Chondrocyte (in vitro differentiated cells): Measurements from ENCODE around the gene TTC27. TPM values are rescaled to one million over a fixed set of nuclear protein-coding genes. Genes with fewer than 3 reads are reported as not detected.
"Not testable (repeated sequence)": the region's sequence is repeated elsewhere in the genome, so short reads cannot be mapped to it uniquely, and the experiment has no call there.

ENCODE experiments used
- DNase-seq: peaks from one replicate; pipeline ENCODE4 v3.0.0; 2021; ENCODE audit warnings: mixed read lengths, low spot score
- H3K27ac Mint-ChIP-seq: one replicate; pipeline ENCODE4 v1.8.0; 2021; ENCODE audit warnings: mild to moderate bottlenecking, moderate library complexity, mixed read lengths; ENCODE audit not compliant: unreplicated experiment
- H3K27me3 Mint-ChIP-seq: 2 replicates; pipeline ENCODE4 v1.8.0; 2021; ENCODE audit warnings: low read depth, mixed read lengths
- H3K36me3 Mint-ChIP-seq: 2 replicates; pipeline ENCODE4 v1.8.0; 2021; ENCODE audit warnings: low read depth, mixed read lengths
- H3K4me1 Mint-ChIP-seq: 2 replicates; pipeline ENCODE4 v1.8.0; 2021; ENCODE audit warnings: low read depth, mild to moderate bottlenecking, mixed read lengths
- H3K4me3 Mint-ChIP-seq: one replicate; pipeline ENCODE4 v1.8.0; 2021; ENCODE audit warnings: mild to moderate bottlenecking, moderate library complexity, mixed read lengths; ENCODE audit not compliant: unreplicated experiment
- H3K9me3 Mint-ChIP-seq: 2 replicates; pipeline ENCODE4 v1.8.0; 2021; ENCODE audit warnings: low read depth, mixed read lengths
- total RNA-seq: library from RNA; stranded (reverse); gene quantifications from 3 replicates; pipeline ENCODE4 v1.2.1, GENCODE V29; 2021
- TF ChIP-seq, protein P1 (sequence below): fragments of 200-600 bp; sonication (generic); IDR thresholded peaks from 2 replicates; pipeline ENCODE4 v1.5.0; 2021; ENCODE audit warnings: antibody characterized with exemption, mild to moderate bottlenecking, moderate library complexity

TTC27 gene
- total RNA-seq, 1 donor from 2014 or later: 13.5 TPM

DNA sequence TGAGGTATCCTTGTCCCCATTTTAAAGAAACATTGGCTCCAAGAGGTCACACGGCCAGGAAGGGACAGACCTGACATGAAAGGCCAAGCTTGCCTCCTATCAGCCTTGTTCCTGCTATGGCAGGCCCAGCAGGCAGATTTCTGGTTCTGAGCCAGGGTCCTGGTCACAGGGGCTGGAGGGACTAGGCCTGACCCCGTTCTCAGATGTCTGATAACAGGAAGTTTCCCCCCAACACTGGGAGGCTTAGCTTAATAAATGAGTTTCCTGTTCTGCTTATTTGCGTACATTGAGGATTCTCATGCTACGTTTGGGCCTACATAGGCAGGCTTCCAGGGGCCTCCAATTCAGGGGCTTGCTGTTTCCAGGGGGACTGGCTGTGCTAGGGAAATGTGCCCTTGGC, 211.1 kb downstream of the TTC27 start:
- H3K9me3 Mint-ChIP-seq: peaks cover 6% of the 10 kb centered on the region
- DNase-seq: no peak
- no peak overlapping the region for H3K27ac Mint-ChIP-seq
- H3K4me3 Mint-ChIP-seq: no peak overlapping the region
- no peaks in the 10 kb centered on the region for H3K27me3 Mint-ChIP-seq
- peaks cover 11% of the 10 kb centered on the region for H3K4me1 Mint-ChIP-seq
- H3K36me3 Mint-ChIP-seq: no peaks in the 10 kb centered on the region
- TF ChIP-seq, protein P1, sequence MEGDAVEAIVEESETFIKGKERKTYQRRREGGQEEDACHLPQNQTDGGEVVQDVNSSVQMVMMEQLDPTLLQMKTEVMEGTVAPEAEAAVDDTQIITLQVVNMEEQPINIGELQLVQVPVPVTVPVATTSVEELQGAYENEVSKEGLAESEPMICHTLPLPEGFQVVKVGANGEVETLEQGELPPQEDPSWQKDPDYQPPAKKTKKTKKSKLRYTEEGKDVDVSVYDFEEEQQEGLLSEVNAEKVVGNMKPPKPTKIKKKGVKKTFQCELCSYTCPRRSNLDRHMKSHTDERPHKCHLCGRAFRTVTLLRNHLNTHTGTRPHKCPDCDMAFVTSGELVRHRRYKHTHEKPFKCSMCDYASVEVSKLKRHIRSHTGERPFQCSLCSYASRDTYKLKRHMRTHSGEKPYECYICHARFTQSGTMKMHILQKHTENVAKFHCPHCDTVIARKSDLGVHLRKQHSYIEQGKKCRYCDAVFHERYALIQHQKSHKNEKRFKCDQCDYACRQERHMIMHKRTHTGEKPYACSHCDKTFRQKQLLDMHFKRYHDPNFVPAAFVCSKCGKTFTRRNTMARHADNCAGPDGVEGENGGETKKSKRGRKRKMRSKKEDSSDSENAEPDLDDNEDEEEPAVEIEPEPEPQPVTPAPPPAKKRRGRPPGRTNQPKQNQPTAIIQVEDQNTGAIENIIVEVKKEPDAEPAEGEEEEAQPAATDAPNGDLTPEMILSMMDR: no peak

DNA sequence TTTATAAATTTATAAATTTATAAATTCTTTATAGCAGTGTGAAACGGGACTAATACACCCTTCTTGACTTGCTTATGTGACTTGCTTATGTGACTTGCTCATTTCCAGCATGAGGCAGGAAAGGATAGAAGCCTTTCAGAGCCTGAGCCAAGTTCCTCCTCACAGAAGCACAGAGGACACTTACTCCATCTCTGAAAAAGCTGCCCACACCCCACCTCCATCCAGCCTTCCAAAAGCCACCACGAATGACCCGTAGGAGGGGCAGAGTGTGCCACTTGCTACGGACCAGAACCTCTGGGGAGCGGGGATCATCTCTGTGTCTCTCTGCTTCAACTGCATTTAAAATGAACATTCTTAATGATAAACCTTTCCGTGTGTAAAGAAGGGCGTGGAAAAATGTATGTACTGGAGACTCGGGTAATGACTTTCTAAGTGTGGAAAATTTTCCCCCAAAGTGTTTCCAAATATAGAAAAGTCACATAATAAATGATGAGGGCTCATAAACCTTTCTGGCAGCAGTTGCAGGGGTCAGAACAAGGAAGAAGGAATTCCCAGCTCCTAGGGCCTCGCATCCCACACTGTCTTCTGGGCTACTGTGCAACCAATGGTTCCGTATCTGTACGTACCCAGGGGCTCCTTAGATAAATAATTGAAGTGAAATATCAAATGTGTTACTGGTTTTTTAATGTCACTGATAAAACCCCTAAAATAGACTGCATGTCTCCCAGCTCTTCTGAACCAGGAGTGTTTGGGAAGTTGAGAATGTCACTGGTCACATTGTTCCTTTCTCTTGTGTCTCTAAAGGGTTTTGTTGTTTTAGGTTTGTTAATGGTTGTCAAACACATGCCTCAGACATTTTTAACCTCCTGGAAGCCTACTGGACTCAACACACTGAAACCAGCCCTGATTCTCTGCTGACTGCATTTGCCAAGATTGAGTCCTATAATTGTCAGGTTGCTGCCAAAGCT, 214.4 kb downstream of the TTC27 start:
- TF ChIP-seq, protein P1: no peak
- peaks cover 6% of the 10 kb centered on the region for H3K9me3 Mint-ChIP-seq
- no peaks in the 10 kb centered on the region for H3K27me3 Mint-ChIP-seq
- H3K27ac Mint-ChIP-seq: peak overlapping the region; percentile 28
- H3K4me1 Mint-ChIP-seq: peaks cover 15% of the 10 kb centered on the region
- H3K4me3 Mint-ChIP-seq: no peak overlapping the region
- no peaks in the 10 kb centered on the region for H3K36me3 Mint-ChIP-seq
- DNase-seq: no peak

DNA sequence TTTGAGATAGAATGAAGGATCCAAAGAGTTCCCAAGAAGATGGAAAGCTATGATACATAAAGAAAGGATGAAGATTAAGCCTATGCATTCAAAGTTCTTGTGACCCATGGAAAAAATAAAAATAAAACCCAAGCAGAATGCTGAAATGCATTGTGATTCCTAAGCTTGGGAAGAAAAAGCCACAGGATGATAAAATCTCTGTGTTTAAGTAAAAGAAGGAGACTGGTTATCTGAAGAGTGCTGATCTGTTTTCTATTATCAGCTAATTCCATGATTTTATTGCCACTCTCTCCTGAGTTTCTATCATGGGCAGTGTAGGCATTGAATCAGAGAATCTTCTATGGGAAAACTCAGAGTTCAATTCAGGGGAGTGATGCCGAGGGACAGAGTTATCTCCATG, 215.8 kb downstream of the TTC27 start:
- TF ChIP-seq, protein P1: no peak
- Mint-ChIP-seq H3K27me3 (no peaks in the 10 kb centered on the region), H3K27ac (no peak overlapping the region)

DNA sequence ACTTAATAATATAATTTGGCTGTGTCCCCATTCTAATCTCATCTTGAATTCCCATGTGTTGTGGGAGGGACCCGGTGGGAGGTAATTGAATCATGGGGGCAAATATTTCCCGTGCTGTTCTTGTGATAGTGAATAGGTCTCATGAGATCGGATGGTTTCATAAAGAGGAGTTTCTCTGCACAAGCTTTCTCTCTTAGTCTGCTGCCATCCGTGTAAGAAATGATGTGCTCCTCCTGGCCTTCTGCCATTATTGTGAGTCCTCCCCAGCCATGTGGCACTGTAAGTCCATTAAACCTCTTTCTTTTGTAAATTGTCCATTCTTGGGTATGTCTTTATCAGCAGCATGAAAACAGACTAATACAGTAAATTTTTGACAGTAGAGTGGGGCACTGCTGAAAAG, 216.4 kb downstream of the TTC27 start:
- H3K9me3 Mint-ChIP-seq: peaks cover 6% of the 10 kb centered on the region
- DNase-seq: no peak
- no peak overlapping the region for H3K4me3 Mint-ChIP-seq
- no peaks in the 10 kb centered on the region for H3K36me3 Mint-ChIP-seq
- H3K4me1 Mint-ChIP-seq: peaks cover 28% of the 10 kb centered on the region
- H3K27ac Mint-ChIP-seq: no peak overlapping the region
- TF ChIP-seq, protein P1: no peak
- H3K27me3 Mint-ChIP-seq: no peaks in the 10 kb centered on the region

More for the DNA sequence above, 215.8 kb downstream of the TTC27 start:
- Mint-ChIP-seq H3K36me3 (no peaks in the 10 kb centered on the region), H3K4me3 (no peak overlapping the region), H3K9me3 (peaks cover 6% of the 10 kb centered on the region), H3K4me1 (peaks cover 28% of the 10 kb centered on the region)
- no peak for DNase-seq

DNA sequence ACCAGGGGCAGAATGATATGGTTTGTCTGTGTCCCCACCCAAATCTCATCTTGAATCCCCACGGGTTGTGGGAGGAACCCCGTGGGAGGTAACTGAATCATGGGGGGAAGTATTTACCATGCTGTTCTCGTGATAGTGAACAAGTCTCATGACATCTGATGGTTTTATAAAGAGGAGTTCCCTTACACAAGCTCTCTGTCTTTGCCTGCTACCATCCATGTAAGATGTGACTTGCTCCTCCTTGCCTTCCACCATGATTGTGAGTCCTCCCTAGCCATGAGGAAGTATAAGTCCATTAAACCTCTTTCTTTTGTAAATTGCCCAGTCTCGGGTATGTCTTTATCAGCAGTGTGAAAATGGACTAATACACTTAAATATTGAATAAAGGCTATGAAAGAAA, 218.4 kb downstream of the TTC27 start:
- H3K9me3 Mint-ChIP-seq, DNase-seq, H3K36me3 Mint-ChIP-seq, H3K4me3 Mint-ChIP-seq, H3K27me3 Mint-ChIP-seq, H3K27ac Mint-ChIP-seq: not testable (repeated sequence)
- peaks cover 36% of the 10 kb centered on the region for H3K4me1 Mint-ChIP-seq
